NCI-H1436 (cell line): ENCODE measurements around the gene ZNF143.

ENCODE experiments used
- DNase-seq: peaks from one replicate; lab custom pipeline; 2025; lab: John Stamatoyannopoulos, UW

Gene ZNF143

DNA sequence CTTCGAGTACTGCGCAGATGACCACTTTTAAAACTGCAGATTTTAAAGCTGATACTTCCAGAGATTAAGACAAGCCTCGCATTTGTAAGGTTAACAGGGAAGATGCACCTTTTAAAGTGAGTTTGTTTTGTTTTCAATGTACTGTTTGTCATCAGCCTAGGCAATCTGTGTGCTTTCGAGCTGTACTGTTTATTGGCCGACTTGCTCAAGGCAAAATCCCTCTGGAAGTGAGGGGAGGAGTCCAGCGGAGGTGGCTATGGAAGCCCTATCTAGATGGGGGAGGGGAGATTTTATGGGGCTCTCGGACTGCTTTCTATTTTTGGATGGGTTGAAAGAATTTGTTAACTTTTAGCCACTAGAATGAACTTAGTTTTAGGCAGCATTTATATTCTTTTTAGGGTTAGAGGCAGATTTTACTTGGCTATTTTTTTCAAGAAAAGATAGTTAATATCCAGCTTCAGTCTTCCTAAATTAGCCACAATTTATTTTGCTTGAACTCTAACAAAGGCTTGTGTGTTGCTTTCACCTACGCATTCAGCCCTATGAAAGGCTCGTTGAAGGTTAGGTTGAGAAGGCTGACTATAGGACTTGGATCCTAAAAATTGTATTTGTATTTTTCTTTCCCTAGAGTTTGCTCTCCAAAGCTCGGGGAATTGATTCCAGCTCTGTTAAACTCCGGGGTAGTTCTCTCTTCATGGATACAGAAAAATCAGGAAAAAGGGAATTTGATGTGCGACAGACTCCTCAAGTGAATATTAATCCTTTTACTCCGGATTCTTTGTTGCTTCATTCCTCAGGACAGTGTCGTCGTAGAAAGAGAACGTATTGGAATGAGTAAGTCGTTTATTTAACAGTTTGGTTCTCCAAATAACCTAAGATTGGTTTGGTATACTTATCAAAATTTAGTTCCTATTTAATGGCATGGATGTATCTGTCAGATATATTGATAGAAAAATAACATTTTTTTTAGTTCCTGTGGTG is 114.7 kb downstream of the ZNF143 start:
- DNase-seq: peak; percentile 45

DNA sequence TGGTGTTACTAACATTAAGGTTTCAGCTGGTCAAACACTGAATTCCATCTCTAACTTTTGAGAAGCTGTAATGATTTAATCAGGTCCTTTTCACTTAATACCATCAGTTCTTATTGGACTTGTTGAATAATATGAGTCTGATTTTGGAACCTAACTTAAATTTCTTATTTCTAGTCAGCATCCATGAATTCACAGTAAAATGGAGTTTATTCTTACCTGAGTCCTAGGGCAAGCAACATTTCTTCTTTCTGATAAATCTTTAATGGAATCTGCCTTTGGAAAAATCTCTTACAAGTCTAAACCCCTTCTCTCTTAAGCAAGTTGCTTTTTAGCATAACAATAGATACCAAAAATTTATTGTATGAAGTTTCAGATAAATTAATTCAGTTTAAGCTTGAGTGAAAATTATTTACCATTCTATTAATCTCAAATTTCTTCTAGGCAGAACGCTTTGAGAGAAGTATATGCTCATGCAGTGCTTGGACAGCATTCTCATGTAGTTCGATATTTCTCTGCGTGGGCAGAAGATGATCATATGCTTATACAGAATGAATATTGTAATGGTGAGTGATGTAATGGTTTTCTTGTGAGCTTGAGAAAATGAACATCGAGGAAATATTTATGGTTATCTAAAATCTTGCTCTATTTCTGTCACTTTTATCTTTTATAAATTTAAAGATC is 116.0 kb downstream of the ZNF143 start:
- no peak for DNase-seq

DNA sequence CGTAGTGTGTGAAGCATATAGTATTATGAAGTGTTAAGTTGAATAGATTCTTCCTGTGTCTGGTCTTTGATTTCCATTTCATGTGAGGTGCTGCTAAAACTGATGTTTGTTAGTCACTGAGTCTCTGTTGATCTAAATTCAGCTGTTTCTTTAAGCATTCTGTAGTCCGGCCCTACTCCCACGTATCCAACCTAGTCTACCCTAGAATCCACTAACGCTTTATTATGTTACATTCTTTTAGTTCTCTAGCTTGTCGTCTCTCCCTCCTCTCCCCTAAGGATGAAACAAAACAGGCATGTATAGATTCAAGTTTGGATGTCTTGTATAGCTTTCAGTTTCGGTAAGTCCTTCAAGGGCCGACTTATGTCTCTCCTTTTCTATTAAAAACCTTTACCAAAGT is 116.7 kb downstream of the ZNF143 start:
- no peak for DNase-seq
